NCI-H187 (cell line): ENCODE data around the gene ZNF814.
"Not testable (repeated sequence)": the region's sequence is repeated elsewhere in the genome, so short reads cannot be mapped to it uniquely, and the experiment has no call there.

Experiments
- DNase-seq, 2 experiments: peaks; one replicate each; lab custom pipeline; 2025; lab: John Stamatoyannopoulos, UW

The ZNF814 gene

DNA sequence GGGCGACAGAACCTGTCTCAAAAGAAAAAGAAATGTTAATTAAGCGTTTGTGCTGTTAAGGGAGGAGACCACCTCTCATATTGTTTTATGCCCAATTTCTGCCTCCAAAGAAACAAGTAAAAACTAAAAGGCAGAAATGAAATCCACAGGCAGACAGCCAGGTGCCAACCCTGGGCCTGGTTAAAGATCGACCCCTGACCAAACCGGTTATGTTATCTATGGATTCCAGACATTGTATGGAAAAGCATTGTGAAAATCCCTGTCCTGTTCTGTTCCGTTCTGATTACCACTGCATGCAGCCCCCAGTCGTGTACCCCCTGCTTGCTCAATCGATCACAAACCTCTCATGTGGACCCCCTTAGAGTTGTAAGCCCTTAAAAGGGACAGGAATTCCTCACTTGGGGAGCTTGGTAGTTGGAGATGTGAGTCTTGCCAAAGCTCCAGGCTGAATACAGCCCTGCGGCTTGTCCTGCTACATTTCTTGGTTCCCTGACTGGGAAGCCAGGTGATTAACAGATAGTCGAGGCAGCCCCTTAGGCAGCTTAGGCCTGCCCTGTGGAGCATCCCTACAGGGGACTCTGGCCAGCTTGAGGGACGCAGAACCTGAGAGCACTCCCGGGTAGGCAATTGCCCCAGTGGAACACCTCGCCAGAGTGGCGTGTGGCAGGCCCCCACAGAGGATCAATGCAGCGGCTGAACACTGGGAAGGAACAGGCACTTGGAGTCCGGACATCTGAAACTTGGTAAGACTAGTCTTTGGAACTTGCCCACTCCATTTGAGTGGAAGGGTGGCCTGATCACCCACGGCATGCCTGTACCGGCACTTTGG is 73.4 kb downstream of the ZNF814 start:
- no peak for DNase-seq

DNA sequence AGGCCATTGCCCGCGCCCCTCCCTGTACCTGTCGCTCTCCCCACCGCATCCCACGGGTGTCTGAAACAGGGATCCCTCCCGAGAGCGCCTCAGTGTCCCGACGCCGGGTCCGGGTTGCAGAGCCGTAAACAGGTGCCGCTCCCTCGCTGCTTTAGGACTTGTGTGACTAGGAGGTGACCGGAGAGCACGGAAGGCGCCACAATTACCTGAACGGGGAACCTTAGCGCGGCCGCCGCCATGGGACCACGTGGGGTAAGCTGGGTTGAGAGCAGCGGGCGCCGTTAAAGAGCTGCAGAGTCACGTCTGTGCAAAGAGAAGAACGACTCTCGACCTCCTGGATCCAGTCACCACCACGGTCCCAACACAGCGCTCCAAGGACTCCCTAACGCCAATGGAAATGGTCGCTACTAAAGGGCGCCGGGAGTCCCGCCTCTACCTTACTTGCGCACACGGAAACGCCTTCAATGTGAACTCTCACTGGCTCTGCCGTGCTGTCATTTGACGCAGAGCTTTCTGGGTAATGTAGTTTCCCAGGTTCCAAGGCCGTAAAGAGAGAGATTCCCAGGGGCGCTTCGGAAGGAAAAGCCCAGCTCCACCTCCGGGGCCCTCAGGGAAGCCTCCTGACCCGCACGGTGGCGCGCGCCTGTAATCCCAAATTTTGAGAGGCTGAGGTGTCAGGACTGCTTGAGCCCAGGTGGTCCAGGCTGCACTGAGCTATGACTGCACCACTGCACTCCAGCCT is 74.2 kb downstream of the ZNF814 start, which contains the start of gene ZNF552:
TSS of gene ZNF552 (minus strand) at position 409 of the 742 bp plus-strand sequence. CDS start at position 239, 170 bp downstream.
- peak; percentile 71 to 87 for DNase-seq

DNA sequence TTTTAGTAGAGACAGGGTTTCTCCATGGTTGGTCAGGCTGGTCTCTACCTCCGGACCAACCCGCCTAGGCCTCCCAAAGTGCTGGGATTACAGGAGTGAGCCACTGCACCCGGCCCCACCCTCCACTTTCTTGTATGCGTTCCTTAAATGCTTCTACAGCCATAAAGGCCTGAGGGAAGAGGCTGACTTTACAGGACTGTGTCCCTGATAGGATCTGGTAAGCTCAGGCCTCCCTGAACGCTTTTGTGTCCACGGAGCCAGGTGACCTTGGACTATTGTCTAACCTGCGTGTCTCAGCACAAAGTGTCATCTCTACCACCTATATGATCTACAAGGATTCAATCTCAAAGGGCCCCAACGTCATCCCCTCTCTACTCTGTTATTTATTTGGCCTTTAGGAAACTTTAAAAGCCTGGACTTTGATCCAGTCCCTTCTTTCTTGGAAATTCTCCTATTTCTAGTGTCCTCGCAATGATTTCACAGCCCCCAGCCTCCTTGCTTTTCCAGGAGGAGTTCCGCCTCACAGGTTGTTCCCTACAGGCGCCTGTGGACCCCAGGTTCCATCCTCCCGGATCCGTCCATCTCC is 74.8 kb downstream of the ZNF814 start:
- no peak for DNase-seq

DNA sequence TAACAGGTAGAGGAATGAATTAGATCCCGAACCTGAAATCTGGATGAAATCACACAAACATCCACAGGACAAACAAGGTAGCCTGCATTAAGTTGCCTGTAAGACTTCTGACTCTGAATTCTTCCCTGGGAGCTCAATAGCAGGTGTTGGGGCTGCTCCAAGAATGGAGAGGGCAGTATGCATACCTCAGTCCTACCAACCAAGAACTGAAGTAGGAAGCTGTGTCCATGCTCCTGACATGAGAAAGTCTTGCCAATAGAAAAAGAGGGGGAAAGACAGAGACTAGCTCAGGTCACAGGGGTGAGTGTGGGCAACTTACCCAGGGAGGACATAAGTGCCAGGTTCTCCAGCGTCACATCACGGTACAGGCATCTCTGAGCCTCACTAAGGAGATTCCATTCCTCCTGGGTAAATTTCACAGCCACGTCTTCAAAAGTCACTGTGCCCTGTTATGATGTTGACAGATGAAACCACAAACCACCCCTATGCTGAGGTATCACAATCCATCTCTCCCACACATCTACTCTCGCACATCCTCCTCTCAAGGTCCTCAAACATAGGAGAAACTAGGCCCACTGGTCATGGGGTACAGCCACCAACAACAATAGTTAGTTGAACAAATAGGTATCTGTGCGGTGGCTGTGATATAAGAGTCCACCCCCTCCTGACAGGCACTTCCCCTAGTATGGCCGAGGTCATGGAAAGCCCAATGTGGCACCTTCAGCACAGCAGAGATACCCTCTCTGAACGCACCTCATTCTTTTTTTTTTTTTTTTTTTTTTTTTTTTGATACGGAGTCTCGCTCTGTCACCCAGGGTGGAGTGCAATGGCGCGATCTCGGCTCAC is 75.6 kb downstream of the ZNF814 start:
- DNase-seq = not testable (repeated sequence)

DNA sequence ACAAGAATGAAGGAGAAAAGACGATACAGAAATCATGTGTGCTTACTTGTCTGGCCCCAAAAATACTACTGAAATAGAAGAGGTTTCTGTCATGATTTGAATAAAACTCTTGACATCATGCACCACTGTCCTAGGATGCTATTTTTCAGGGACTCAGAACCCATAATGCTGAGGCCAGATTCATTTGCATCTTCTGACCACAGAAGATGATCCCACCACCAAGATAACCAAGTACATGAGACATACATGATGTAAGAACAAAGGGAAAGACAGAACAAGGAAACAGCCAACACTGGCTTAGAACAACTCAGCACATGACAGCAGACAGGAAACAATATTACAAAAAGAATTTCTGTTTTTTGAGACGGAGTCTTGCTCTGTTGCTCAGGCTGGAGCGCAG is 76.6 kb downstream of the ZNF814 start:
- DNase-seq = no peak

DNA sequence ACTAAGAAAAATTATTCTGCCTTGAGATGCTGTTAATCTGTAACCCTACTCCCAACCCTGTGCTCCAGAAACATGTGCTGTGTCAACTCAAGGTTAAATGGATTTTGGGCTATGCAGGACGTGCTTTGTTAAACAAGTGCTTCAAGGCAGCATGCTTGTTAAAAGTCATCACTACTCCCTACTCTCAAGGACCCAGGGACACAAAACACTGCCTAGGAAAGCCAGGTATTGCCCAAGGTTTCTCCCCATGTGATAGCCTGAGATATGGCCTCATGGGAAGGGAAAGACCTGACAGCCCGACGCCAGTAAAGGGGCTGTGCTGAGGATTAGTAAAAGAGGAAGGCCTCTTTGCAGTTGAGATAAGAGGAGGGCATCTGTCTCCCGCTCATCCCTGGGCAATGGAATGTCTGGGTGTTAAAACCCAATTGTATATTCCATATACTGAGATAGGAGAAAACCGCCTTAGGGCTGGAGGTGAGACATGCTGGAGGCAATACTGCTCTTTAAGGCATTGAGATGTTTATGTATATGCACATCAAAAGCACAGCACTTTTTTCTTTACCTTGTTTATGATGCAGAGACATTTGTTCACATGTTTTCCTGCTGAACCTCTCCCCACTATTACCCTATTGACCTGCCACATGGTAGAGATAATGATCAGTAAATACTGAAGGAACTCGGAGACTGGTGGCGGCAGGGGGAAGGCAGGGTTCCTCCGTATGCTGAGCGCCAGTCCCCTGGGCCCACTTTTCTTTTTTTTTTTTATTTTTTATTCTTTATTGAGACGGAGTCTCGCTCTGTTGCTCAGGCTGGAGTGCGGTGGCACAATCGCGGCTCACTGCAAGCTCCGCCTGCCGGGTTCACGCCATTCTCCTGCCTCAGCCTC is 78.2 kb downstream of the ZNF814 start:
- not testable (repeated sequence) for DNase-seq

DNA sequence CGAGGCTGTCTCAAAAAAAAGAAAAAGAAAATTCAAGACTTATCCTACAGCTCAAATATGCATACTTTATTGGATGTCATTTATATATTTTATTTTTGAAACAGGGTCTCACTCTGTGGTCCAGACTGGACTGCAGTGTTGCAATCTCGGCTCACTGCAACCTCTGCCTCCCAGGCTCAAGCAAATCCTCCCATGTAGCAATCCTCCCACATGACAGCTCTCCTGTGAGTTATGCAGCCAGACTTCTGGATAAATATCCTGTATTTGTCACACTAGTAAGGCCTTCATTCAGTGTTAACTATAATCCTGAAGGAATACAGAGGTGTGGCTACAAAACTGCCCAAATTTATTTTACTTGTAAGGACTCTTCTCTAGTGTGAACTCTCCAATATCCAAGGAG is 81.3 kb downstream of the ZNF814 start:
- no peak for DNase-seq

DNA sequence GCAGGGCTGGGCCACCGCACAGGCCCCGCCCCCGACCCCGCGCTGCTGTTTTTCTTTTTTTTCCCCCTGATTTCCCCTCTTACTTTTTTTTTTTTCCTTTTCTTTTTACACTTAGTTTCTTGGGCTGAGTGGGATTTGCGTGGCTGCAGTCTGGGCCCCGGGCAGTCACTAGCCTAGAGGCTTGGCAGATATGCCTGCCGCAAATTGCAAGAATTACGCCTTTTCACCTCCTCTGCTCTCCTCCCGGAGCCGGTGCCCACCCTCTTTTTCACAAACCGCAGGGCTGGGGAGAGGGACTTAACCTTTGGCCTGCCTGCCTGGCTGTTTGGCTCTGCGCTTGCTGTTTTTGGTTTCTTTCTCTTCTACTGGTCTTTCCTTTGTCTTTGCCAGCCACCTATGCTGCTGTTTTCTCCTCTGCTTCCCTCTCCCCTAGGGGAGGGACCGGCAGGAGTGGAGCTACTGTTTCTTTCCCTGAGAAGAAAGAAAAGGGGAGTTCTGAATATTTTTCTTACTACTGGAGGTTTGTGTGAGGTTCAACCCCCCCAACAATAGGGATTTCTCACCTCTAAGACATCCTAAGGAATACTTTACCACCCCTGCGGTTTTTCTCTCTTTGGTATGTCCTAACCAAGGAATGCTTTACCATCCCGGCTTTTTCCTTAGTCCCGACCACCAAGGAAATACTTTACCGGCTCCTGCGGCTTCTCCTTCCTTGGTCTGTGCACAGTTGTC is 85.1 kb downstream of the ZNF814 start:
- no peak for DNase-seq

DNA sequence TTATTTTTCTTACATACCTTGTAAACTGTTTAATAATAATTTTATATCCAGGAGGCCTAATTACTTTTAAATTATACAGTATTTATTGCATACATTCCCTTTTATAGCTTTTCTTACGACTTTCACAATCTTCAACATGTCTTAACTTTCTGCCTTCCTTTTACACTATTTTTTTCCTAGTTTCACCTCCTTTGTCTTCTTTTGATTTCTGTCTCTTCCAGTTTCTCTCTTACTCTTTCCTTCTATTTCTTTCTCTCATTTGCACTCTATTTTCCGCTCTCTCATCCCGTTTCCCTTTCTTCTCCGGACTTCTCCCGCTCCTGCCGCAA is 85.6 kb downstream of the ZNF814 start:
- no peak for DNase-seq

DNA sequence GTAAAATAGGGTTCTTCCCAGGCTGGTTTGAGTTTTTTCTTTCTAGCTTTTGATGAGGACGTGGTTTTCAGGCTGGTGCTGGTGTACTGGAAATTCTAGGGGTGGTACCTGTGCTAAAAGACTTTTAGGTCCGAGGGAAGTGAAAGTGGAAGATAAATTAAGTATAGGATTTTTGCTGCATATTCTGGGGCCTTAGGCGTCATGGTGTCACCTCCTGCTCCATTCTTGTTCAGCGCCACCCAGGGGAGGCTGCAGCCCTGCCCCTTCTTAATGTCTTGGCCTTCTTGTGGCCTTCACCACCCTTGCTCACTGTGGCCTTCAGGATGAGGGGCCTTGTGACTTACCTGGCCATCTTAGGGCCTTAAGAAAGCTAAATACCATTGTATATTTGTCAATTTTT is 86.6 kb downstream of the ZNF814 start:
- no peak for DNase-seq

DNA sequence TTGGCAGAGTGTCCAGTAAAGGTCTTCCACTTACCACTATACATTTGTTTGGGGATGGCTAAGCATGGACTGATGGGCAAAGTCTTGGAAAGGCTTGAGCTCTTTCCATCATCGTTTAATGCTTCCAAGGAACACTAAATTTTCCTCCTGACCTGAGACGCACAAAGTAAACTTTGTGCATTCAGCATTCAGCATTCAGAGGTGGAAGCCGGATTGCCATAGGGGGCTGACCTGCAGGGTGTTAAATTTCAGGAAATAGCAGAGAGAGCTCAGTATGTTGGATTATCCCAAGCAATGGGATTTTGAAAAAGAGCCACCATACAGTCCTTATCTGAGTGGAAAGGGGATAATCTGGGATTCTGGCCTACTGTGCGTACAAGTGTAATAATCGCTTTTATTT is 88.1 kb downstream of the ZNF814 start:
- no peak for DNase-seq
